Measurements from ENCODE around the gene CFAP58. TPM values are rescaled to one million over a fixed set of nuclear protein-coding genes. Genes with fewer than 3 reads are reported as not detected.

CFAP58 gene
- total RNA-seq, 1 experiment from 2014 or later, result 0.31 TPM

GRCh38 chr10:104331208-104331838, 22.3 kb upstream of the CFAP58 start:
- no peaks in the 10 kb centered on the region for H3K36me3 ChIP-seq (ENCODE audit: low read depth)
- ChIA-PET POLR2A (ENCODE audit: unreplicated experiment) (no interaction called here), CTCF (no interaction called here)
- peak overlapping the region; percentile 95 for H3K27ac ChIP-seq
- peaks cover 68% of the 10 kb centered on the region for H3F3A ChIP-seq (ENCODE audit: insufficient read depth, low read depth)
- no peaks in the 10 kb centered on the region for H4K20me1 ChIP-seq (ENCODE audit: insufficient read depth)
- peaks cover 94% of the 10 kb centered on the region for H3K4me1 ChIP-seq (replicated peaks; ENCODE audit: insufficient read depth)
- H2AFZ ChIP-seq, result no peak overlapping the region
- H3K9me3 ChIP-seq (ENCODE audit: insufficient read depth, low read depth), result no peaks in the 10 kb centered on the region
- TF ChIP-seq EZH2 (IDR thresholded peaks at IDR 0.05; ENCODE audit: low read depth) (no peak), CTCF (conservative IDR thresholded peaks at IDR 0.05) (no peak)
- H3K27me3 ChIP-seq (ENCODE audit: insufficient read depth, low read depth), result no peaks in the 10 kb centered on the region
- peak in 1 of 2 experiments; percentile 86 for DNase-seq
- no TSS peak for BruUV-seq (replicated peaks)
- no peaks in the 10 kb centered on the region for H3K9me2 ChIP-seq (ENCODE audit: insufficient read depth)
- peak overlapping the region; percentile 11; the same call in 1 of the 2 replicates for H3K4me3 ChIP-seq
- peak overlapping the region; percentile 65 for H3K4me2 ChIP-seq
- H3K79me2 ChIP-seq (ENCODE audit: low read depth), result peaks cover 87% of the 10 kb centered on the region
- intact Hi-C loops (cut with micrococcal nuclease; ENCODE audit: unreplicated experiment), result loop anchor here (10.0 kb wide), 1 partner anchor 437 kb away; no protein-coding TSS in a partner anchor

- Histone ChIP-seq H3K9me2 (ENCODE audit: insufficient read depth) (no peaks in the 10 kb centered on the region), H3K27me3 (ENCODE audit: insufficient read depth, low read depth) (no peaks in the 10 kb centered on the region), H3K4me3 (no peak overlapping the region; the same call in 1 of the 2 replicates), H3F3A (ENCODE audit: insufficient read depth, low read depth) (peaks cover 68% of the 10 kb centered on the region), H3K79me2 (ENCODE audit: low read depth) (peaks cover 87% of the 10 kb centered on the region), H3K27ac (peak overlapping the region; percentile 95), H3K4me2 (peak overlapping the region; percentile 65), H4K20me1 (ENCODE audit: insufficient read depth) (no peaks in the 10 kb centered on the region), H2AFZ (no peak overlapping the region), H3K36me3 (ENCODE audit: low read depth) (no peaks in the 10 kb centered on the region), H3K9me3 (ENCODE audit: insufficient read depth, low read depth) (no peaks in the 10 kb centered on the region), H3K4me1 (replicated peaks; ENCODE audit: insufficient read depth) (peaks cover 91% of the 10 kb centered on the region)
- ChIA-PET POLR2A (ENCODE audit: unreplicated experiment) (no interaction called here), CTCF (no interaction called here)
- intact Hi-C loops (cut with micrococcal nuclease; ENCODE audit: unreplicated experiment), result loop anchor here (10.0 kb wide), 1 partner anchor 438 kb away; no protein-coding TSS in a partner anchor
- no peak for TF ChIP-seq CTCF (conservative IDR thresholded peaks at IDR 0.05)
- TF ChIP-seq EZH2 (IDR thresholded peaks at IDR 0.05; ENCODE audit: low read depth), result no peak
- no TSS peak for BruUV-seq (replicated peaks)
- no peak for DNase-seq
Measured at GRCh38 chr10:104332243-104333031, 21.2 kb upstream of the CFAP58 start.

- H3K27ac ChIP-seq, result peak overlapping the region; percentile 95; the same call in 1 of the 2 replicates
- H3K36me3 ChIP-seq (ENCODE audit: low read depth), result no peaks in the 10 kb centered on the region
- H3K27me3 ChIP-seq (ENCODE audit: insufficient read depth, low read depth), result no peaks in the 10 kb centered on the region
- no peaks in the 10 kb centered on the region for H4K20me1 ChIP-seq (ENCODE audit: insufficient read depth)
- H3K9me3 ChIP-seq (ENCODE audit: insufficient read depth, low read depth), result no peaks in the 10 kb centered on the region
- intact Hi-C loops (cut with micrococcal nuclease; ENCODE audit: unreplicated experiment), result loop anchor here (10.0 kb wide), 1 partner anchor 438 kb away; no protein-coding TSS in a partner anchor
- peaks cover 87% of the 10 kb centered on the region for H3K79me2 ChIP-seq (ENCODE audit: low read depth)
- H2AFZ ChIP-seq, result no peak overlapping the region
- no TSS peak for BruUV-seq (replicated peaks)
- H3K4me3 ChIP-seq, result no peak overlapping the region
- peaks cover 66% of the 10 kb centered on the region for H3F3A ChIP-seq (ENCODE audit: insufficient read depth, low read depth)
- no peak for DNase-seq
- no peaks in the 10 kb centered on the region for H3K9me2 ChIP-seq (ENCODE audit: insufficient read depth)
- H3K4me1 ChIP-seq (replicated peaks; ENCODE audit: insufficient read depth), result peaks cover 84% of the 10 kb centered on the region
- peak overlapping the region; percentile 65 for H3K4me2 ChIP-seq
- ChIA-PET CTCF (no interaction called here), POLR2A (ENCODE audit: unreplicated experiment) (no interaction called here)
- TF ChIP-seq CTCF (conservative IDR thresholded peaks at IDR 0.05), result no peak
- no peak for TF ChIP-seq EZH2 (IDR thresholded peaks at IDR 0.05; ENCODE audit: low read depth)
Measured at GRCh38 chr10:104333032-104333727, 20.5 kb upstream of the CFAP58 start.

Measured in PC-9 (cell line).